Measurements from ENCODE around the gene AFF3. TPM values are rescaled to one million over a fixed set of nuclear protein-coding genes. Genes with fewer than 3 reads are reported as not detected.
A peak's percentile ranks its signal among the peaks of the same experiment; 100 is the strongest.

AFF3 gene
- total and polyA plus RNA-seq, 2 of the 13 experiments (the other 11 are each of a cell fraction or from before 2014, with no cell fraction given): not detected

DNA sequence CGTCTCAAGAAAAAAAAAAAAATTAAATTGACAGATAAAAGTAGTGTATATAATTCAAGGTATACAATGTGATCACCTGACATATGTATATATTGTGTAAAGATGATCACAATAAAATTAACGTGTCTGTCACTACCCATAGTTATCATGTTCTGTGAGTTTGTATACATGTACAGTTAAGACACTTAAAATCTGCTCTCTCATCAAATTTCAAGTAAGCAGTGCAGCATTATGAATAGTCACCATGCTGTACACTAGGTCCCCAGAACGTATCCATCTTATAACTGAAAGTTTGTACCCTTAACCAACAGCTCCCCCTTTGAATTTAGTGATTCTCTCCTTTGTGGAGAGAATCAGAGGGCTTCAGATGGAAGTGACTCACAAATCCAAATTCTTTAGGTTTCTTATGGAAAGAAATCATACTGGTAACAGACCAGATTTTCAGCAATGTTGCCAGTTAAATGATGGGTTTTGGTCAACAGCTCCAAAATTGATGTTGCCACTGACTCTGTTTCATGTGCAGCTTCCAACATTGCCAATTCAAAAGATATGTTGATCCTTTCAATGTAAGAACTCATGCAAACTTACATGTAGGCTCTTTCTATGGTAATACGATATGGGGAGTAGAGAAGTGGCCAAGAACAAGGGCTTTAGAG lies 281.5 kb downstream of the AFF3 start:
- H3K9ac ChIP-seq (ENCODE audit: insufficient read depth, low read depth, low read length): no peak overlapping the region
- TF ChIP-seq ZSCAN30 (CRISPR knock-in tag; IDR thresholded peaks at IDR 0.05): no peak
- 0 out of 2 replicates have a peak, but pooled peaks have one; percentile 32 for TF ChIP-seq MAFF (IDR thresholded peaks at IDR 0.05; ENCODE audit: low read depth, low read length)
- TF ChIP-seq, protein P1, sequence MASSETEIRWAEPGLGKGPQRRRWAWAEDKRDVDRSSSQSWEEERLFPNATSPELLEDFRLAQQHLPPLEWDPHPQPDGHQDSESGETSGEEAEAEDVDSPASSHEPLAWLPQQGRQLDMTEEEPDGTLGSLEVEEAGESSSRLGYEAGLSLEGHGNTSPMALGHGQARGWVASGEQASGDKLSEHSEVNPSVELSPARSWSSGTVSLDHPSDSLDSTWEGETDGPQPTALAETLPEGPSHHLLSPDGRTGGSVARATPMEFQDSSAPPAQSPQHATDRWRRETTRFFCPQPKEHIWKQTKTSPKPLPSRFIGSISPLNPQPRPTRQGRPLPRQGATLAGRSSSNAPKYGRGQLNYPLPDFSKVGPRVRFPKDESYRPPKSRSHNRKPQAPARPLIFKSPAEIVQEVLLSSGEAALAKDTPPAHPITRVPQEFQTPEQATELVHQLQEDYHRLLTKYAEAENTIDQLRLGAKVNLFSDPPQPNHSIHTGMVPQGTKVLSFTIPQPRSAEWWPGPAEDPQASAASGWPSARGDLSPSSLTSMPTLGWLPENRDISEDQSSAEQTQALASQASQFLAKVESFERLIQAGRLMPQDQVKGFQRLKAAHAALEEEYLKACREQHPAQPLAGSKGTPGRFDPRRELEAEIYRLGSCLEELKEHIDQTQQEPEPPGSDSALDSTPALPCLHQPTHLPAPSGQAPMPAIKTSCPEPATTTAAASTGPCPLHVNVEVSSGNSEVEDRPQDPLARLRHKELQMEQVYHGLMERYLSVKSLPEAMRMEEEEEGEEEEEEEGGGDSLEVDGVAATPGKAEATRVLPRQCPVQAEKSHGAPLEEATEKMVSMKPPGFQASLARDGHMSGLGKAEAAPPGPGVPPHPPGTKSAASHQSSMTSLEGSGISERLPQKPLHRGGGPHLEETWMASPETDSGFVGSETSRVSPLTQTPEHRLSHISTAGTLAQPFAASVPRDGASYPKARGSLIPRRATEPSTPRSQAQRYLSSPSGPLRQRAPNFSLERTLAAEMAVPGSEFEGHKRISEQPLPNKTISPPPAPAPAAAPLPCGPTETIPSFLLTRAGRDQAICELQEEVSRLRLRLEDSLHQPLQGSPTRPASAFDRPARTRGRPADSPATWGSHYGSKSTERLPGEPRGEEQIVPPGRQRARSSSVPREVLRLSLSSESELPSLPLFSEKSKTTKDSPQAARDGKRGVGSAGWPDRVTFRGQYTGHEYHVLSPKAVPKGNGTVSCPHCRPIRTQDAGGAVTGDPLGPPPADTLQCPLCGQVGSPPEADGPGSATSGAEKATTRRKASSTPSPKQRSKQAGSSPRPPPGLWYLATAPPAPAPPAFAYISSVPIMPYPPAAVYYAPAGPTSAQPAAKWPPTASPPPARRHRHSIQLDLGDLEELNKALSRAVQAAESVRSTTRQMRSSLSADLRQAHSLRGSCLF (CRISPR knock-in tag; IDR thresholded peaks at IDR 0.05; ENCODE audit: borderline replicate concordance): no peak
- TF ChIP-seq CENPT (CRISPR knock-in tag; IDR thresholded peaks at IDR 0.05; ENCODE audit: low read depth): no peak
- TF ChIP-seq NR2C2 (CRISPR knock-in tag; IDR thresholded peaks at IDR 0.05; ENCODE audit: borderline replicate concordance): no peak
- no peak for TF ChIP-seq ZNF354B (CRISPR knock-in tag; IDR thresholded peaks at IDR 0.05)
- peak; percentile 48 to 67; a peak in 3 of 4 replicates for TF ChIP-seq MAFK (conservative IDR thresholded peaks at IDR 0.05 in 1 of 2, IDR thresholded peaks at IDR 0.05 in 1 of 2; ENCODE audit: low read length in 2 of 2)
- no peak for TF ChIP-seq SMAD3 (CRISPR knock-in tag; IDR thresholded peaks at IDR 0.05)
- no peak for TF ChIP-seq ZSCAN31 (CRISPR knock-in tag; IDR thresholded peaks at IDR 0.05; ENCODE audit: low read depth)
- TF ChIP-seq, protein P2, sequence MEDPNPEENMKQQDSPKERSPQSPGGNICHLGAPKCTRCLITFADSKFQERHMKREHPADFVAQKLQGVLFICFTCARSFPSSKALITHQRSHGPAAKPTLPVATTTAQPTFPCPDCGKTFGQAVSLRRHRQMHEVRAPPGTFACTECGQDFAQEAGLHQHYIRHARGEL (CRISPR knock-in tag; IDR thresholded peaks at IDR 0.05): no peak
- TF ChIP-seq MIER2 (CRISPR knock-in tag; IDR thresholded peaks at IDR 0.05): no peak
- H3K27me3 ChIP-seq (ENCODE audit: control insufficient read depth in 1 of 2, insufficient read depth in 2 of 2, low read length in 2 of 2): no peaks in the 10 kb centered on the region
- H2AFZ ChIP-seq (ENCODE audit: low read length): no peak overlapping the region
- no peaks in the 10 kb centered on the region for H3K36me3 ChIP-seq (replicated peaks in 1 of 2; ENCODE audit: control insufficient read depth in 1 of 2, insufficient read depth in 2 of 2, low read length in 2 of 2)
- DNase-seq (ENCODE audit: low spot score) (no peak), FAIRE-seq (no peak), ATAC-seq (no peak)
- in situ Hi-C loops (cut with HindIII; ENCODE audit: extremely low pct_ligation_motif_present, low pct_unique_long_range_greater_than_20kb) (no loop called here), intact Hi-C loops (cut with micrococcal nuclease; ENCODE audit: unreplicated experiment) (no loop called here)
- no peak overlapping the region for H3K4me3 ChIP-seq (replicated peaks in 1 of 3; ENCODE audit: insufficient read depth in 1 of 3, low read depth in 2 of 3, low read length in 3 of 3)
- no peak overlapping the region for H3K4me2 ChIP-seq (ENCODE audit: low read depth, low read length)
- POLR2A ChIA-PET: no interaction called here
- H3K9me3 ChIP-seq (ENCODE audit: low read length): no peaks in the 10 kb centered on the region
- H4K20me1 ChIP-seq (ENCODE audit: insufficient read depth, low read length): no peaks in the 10 kb centered on the region
- 24% methylated on average over 4 of the region's 4 CpGs for WGBS (ENCODE audit: low lambda C conversion rate)
- H3K27ac ChIP-seq (ENCODE audit: extremely low read length, insufficient read depth, low read length): no peak overlapping the region
- H3K79me2 ChIP-seq (ENCODE audit: insufficient read depth, low read length): no peaks in the 10 kb centered on the region
- BruUV-seq (replicated peaks): no TSS peak
- CTCF ChIA-PET (ENCODE audit: low intra/inter-chr PET ratio, low total read pairs): no interaction called here
- H3K4me1 ChIP-seq (ENCODE audit: insufficient read depth, low read length): no peaks in the 10 kb centered on the region

Measured in HepG2 (cell line).